ENCODE results near the gene MDP1.

MDP1 gene

GRCh38 chr14:24258548-24259265, 42.8 kb upstream of the MDP1 start:
- H3K27me3 ChIP-seq (ENCODE audit: low read depth, low read length): no peaks in the 10 kb centered on the region
- H3K4me1 ChIP-seq (ENCODE audit: control insufficient read depth in 1 of 2, insufficient read depth in 2 of 2, low read length in 2 of 2): no peaks in the 10 kb centered on the region
- H3K9me3 ChIP-seq (ENCODE audit: control insufficient read depth in 1 of 2, low read length in 2 of 2): no peaks in the 10 kb centered on the region
- no peak overlapping the region for H3K4me3 ChIP-seq (ENCODE audit: low read depth in 1 of 2, low read length in 2 of 2)
- peaks cover 0 to 7% of the 10 kb centered on the region in 2 donors for H3K36me3 ChIP-seq (ENCODE audit: control insufficient read depth in 1 of 2, insufficient read depth in 2 of 2, low read length in 2 of 2)
- H3K27ac ChIP-seq (ENCODE audit: low read length): no peak overlapping the region

- Histone ChIP-seq H3K4me3 (ENCODE audit: low read depth in 1 of 2, low read length in 2 of 2) (no peak overlapping the region), H3K27me3 (ENCODE audit: low read depth, low read length) (no peaks in the 10 kb centered on the region), H3K27ac (ENCODE audit: low read length) (no peak overlapping the region), H3K9me3 (ENCODE audit: control insufficient read depth in 1 of 2, low read length in 2 of 2) (no peaks in the 10 kb centered on the region), H3K36me3 (ENCODE audit: control insufficient read depth in 1 of 2, insufficient read depth in 2 of 2, low read length in 2 of 2) (peaks cover 0 to 7% of the 10 kb centered on the region in 2 donors), H3K4me1 (ENCODE audit: control insufficient read depth in 1 of 2, insufficient read depth in 2 of 2, low read length in 2 of 2) (no peaks in the 10 kb centered on the region)
These were observed 42.3 kb upstream of the MDP1 start for GRCh38 chr14:24258119-24258518.

- Histone ChIP-seq H3K36me3 (ENCODE audit: control insufficient read depth in 1 of 2, insufficient read depth in 2 of 2, low read length in 2 of 2) (peaks cover 4 to 7% of the 10 kb centered on the region in 2 donors), H3K27ac (ENCODE audit: low read length) (no peak overlapping the region)
These were observed 41.1 kb upstream of the MDP1 start for GRCh38 chr14:24256960-24257359.

GRCh38 chr14:24255931-24256711, 40.3 kb upstream of the MDP1 start:
- Histone ChIP-seq H3K9me3 (ENCODE audit: control insufficient read depth in 1 of 2, low read length in 2 of 2) (no peaks in the 10 kb centered on the region), H3K4me3 (ENCODE audit: low read depth in 1 of 2, low read length in 2 of 2) (no peak overlapping the region), H3K27me3 (ENCODE audit: low read depth, low read length) (no peaks in the 10 kb centered on the region), H3K27ac (ENCODE audit: low read length) (no peak overlapping the region), H3K4me1 (ENCODE audit: control insufficient read depth in 1 of 2, insufficient read depth in 2 of 2, low read length in 2 of 2) (no peaks in the 10 kb centered on the region), H3K36me3 (ENCODE audit: control insufficient read depth in 1 of 2, insufficient read depth in 2 of 2, low read length in 2 of 2) (peaks cover 4 to 7% of the 10 kb centered on the region in 2 donors)

More at GRCh38 chr14:24256960-24257359, 41.1 kb upstream of the MDP1 start:
- no peaks in the 10 kb centered on the region for H3K4me1 ChIP-seq (ENCODE audit: control insufficient read depth in 1 of 2, insufficient read depth in 2 of 2, low read length in 2 of 2)
- H3K4me3 ChIP-seq (ENCODE audit: low read depth in 1 of 2, low read length in 2 of 2): no peak overlapping the region
- H3K9me3 ChIP-seq (ENCODE audit: control insufficient read depth in 1 of 2, low read length in 2 of 2): no peaks in the 10 kb centered on the region
- H3K27me3 ChIP-seq (ENCODE audit: low read depth, low read length): no peaks in the 10 kb centered on the region

DNA sequence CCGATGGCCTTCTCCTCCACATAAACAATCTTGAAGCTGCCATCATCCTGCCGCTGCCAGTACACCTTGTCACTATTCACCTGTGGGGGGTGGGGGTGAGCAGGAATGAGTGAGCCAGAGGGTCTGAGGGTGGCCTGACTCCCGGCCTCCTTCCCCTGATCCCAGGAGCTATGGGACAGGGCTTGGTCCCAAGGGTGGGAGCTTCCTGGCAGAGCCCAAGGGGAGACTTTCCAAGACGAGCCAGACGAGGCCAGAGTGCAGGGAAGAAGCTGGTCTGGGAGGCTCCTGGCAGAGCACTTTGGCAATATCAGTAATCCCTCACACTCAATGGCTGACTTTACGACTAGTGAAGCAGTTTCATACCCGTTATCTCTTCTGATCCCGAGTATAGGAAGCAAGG, 39.6 kb upstream of the MDP1 start:
- H3K9me3 ChIP-seq (ENCODE audit: control insufficient read depth in 1 of 2, low read length in 2 of 2): no peaks in the 10 kb centered on the region
- no peaks in the 10 kb centered on the region for H3K27me3 ChIP-seq (ENCODE audit: low read depth, low read length)
- H3K4me3 ChIP-seq (ENCODE audit: low read depth in 1 of 2, low read length in 2 of 2): no peak overlapping the region
- no peak overlapping the region for H3K27ac ChIP-seq (ENCODE audit: low read length)
- no peaks in the 10 kb centered on the region for H3K4me1 ChIP-seq (ENCODE audit: control insufficient read depth in 1 of 2, insufficient read depth in 2 of 2, low read length in 2 of 2)
- H3K36me3 ChIP-seq (ENCODE audit: control insufficient read depth in 1 of 2, insufficient read depth in 2 of 2, low read length in 2 of 2): peaks cover 4 to 7% of the 10 kb centered on the region in 2 donors

DNA sequence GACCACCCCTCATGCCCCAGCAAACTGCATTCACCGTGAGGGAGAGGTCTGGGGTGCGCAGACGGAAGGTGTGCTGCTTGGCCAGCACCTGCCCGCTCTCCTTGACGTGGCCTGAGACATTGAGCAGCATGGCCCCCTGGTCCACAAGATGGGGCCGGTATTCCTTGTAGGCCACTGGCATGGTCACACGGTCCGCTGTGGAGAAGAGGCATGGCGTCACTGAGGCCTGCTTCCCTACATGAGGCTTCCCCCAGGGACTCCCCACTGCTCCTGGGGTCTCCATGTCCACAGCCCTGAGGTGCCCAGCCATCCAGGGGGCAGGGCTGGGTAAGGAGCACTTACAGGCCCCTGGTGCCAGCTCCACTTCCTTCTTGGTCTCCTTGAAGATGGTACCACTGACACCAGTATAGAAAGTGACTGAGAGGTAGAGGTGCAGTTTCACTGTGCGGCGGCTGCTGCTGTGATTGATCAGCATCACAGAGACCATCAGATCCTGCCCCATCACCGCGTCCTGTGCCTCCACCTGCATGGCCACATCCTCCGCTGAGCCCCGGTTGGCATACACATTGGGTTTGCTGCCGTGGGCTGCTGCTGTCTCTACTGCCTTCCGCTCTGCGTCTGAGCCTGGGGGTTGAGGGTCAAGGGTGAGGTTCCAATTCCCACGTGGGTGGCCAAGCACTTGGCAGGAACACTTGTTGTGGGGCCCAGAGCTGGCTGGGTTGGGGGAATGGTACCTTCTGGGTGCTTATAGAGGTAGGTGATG, 38.9 kb upstream of the MDP1 start:
- Histone ChIP-seq H3K36me3 (ENCODE audit: control insufficient read depth in 1 of 2, insufficient read depth in 2 of 2, low read length in 2 of 2) (peaks cover 4 to 7% of the 10 kb centered on the region in 2 donors), H3K27ac (ENCODE audit: low read length) (no peak overlapping the region), H3K4me1 (ENCODE audit: control insufficient read depth in 1 of 2, insufficient read depth in 2 of 2, low read length in 2 of 2) (no peaks in the 10 kb centered on the region), H3K27me3 (ENCODE audit: low read depth, low read length) (no peaks in the 10 kb centered on the region), H3K9me3 (ENCODE audit: control insufficient read depth in 1 of 2, low read length in 2 of 2) (no peaks in the 10 kb centered on the region), H3K4me3 (ENCODE audit: low read depth in 1 of 2, low read length in 2 of 2) (no peak overlapping the region)

GRCh38 chr14:24253936-24254335, 38.1 kb upstream of the MDP1 start:
- Histone ChIP-seq H3K4me3 (ENCODE audit: low read depth in 1 of 2, low read length in 2 of 2) (no peak overlapping the region), H3K4me1 (ENCODE audit: control insufficient read depth in 1 of 2, insufficient read depth in 2 of 2, low read length in 2 of 2) (no peaks in the 10 kb centered on the region), H3K36me3 (ENCODE audit: control insufficient read depth in 1 of 2, insufficient read depth in 2 of 2, low read length in 2 of 2) (peaks cover 4 to 7% of the 10 kb centered on the region in 2 donors), H3K27ac (ENCODE audit: low read length) (no peak overlapping the region), H3K27me3 (ENCODE audit: low read depth, low read length) (no peaks in the 10 kb centered on the region), H3K9me3 (ENCODE audit: control insufficient read depth in 1 of 2, low read length in 2 of 2) (no peaks in the 10 kb centered on the region)

- Histone ChIP-seq H3K4me3 (ENCODE audit: low read depth in 1 of 2, low read length in 2 of 2) (no peak overlapping the region), H3K27ac (ENCODE audit: low read length) (no peak overlapping the region), H3K36me3 (ENCODE audit: control insufficient read depth in 1 of 2, insufficient read depth in 2 of 2, low read length in 2 of 2) (peaks cover 4 to 7% of the 10 kb centered on the region in 2 donors), H3K27me3 (ENCODE audit: low read depth, low read length) (no peaks in the 10 kb centered on the region), H3K4me1 (ENCODE audit: control insufficient read depth in 1 of 2, insufficient read depth in 2 of 2, low read length in 2 of 2) (no peaks in the 10 kb centered on the region), H3K9me3 (ENCODE audit: control insufficient read depth in 1 of 2, low read length in 2 of 2) (no peaks in the 10 kb centered on the region)
These were observed 36.6 kb upstream of the MDP1 start for GRCh38 chr14:24252289-24253124.

DNA sequence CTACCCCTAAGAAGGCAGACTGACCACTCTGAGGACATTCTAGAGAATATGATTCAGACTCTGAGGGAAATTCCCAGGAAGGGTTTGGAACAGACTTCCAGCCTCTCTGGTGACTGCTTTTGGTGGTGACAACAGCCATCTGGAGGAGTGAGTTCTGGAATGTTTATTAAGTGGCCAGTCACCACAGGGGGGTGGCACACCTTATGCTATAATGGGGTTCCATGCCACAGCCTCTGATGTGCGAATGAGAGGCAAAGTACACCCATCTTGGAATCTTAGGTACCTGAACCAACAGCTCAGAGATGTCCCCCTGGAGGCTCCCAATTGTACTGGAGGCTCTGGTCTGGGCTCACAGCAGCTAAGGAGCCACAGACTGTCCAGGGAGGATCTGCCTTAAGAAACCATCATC, 36.0 kb upstream of the MDP1 start:
- Histone ChIP-seq H3K27me3 (ENCODE audit: low read depth, low read length) (no peaks in the 10 kb centered on the region), H3K4me1 (ENCODE audit: control insufficient read depth in 1 of 2, insufficient read depth in 2 of 2, low read length in 2 of 2) (no peaks in the 10 kb centered on the region), H3K9me3 (ENCODE audit: control insufficient read depth in 1 of 2, low read length in 2 of 2) (no peaks in the 10 kb centered on the region), H3K36me3 (ENCODE audit: control insufficient read depth in 1 of 2, insufficient read depth in 2 of 2, low read length in 2 of 2) (peaks cover 4 to 7% of the 10 kb centered on the region in 2 donors), H3K27ac (ENCODE audit: low read length) (no peak overlapping the region), H3K4me3 (ENCODE audit: low read depth in 1 of 2, low read length in 2 of 2) (no peak overlapping the region)

DNA sequence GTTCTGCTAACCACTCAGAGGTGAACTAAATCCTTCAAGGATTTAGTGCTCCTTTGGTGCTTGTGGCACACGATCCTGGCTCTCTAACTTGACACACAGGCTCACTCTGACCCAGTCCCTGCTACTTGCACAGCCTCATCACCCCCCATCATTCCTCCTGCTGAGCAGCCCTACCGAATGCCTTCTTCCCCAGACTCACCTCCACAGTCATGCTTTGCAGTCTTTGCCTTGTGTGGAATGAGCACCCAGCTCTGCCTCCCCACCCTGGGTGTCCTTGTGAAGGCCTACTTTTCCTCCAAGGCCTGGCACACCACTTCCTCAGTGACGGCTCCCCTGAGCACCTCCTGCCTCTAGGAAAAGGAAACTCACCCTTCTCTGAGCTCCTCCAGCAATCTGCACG, 34.5 kb upstream of the MDP1 start:
- Histone ChIP-seq H3K9me3 (ENCODE audit: control insufficient read depth in 1 of 2, low read length in 2 of 2) (no peaks in the 10 kb centered on the region), H3K27ac (ENCODE audit: low read length) (no peak overlapping the region), H3K27me3 (ENCODE audit: low read depth, low read length) (no peaks in the 10 kb centered on the region), H3K4me1 (ENCODE audit: control insufficient read depth in 1 of 2, insufficient read depth in 2 of 2, low read length in 2 of 2) (no peaks in the 10 kb centered on the region), H3K4me3 (ENCODE audit: low read depth in 1 of 2, low read length in 2 of 2) (no peak overlapping the region), H3K36me3 (ENCODE audit: control insufficient read depth in 1 of 2, insufficient read depth in 2 of 2, low read length in 2 of 2) (peaks cover 4 to 5% of the 10 kb centered on the region in 2 donors)
